ENCODE data around the gene MICAL2.

MICAL2 gene

GRCh38 chr11:12199231-12199948, 89.0 kb downstream of the MICAL2 start:
- Histone ChIP-seq H3K27me3 (ENCODE audit: control insufficient read depth, insufficient read depth, low read length) (no peaks in the 10 kb centered on the region), H3K9ac (ENCODE audit: low read length) (no peak overlapping the region), H3K4me3 (ENCODE audit: low read length) (no peak overlapping the region), H3K36me3 (ENCODE audit: control insufficient read depth, insufficient read depth, low read length) (no peaks in the 10 kb centered on the region), H3K9me3 (ENCODE audit: control insufficient read depth, low read length) (no peaks in the 10 kb centered on the region), H3K4me1 (ENCODE audit: control insufficient read depth, insufficient read depth, low read length) (peaks cover 22% of the 10 kb centered on the region)

DNA sequence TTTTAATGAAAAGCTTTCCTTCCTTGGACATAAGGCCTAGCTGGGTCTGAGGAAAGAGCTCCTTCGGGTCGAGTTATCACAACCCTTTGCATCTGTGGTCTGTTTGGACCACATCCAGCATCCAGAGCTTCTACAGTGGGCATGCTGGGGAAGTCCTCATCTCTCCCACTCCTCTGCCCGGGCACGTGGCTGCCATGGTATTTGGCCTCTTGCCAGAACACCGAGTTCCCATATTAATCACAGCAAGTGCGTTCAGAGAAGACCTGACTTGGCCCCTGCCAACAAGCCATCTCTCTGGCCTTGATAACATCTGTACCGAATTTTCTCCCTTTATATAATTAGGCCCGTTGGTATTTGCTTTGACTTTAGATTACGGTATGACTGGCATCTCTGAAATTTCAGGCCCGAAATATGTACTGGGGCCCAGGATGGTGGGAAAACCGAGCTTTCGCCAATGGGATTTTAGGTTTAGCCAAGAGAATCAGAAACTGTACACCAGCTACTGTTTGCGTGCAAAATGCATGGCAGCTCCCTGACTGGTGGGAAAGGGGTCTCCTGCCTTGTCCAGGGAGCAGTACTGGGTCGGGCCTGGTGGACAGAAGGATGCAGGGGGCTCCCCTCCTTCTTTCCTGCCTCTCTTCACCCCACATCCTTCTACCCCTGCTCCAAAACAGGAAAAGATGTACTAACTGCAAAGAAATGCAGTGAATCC, 90.0 kb downstream of the MICAL2 start:
- no peaks in the 10 kb centered on the region for H3K36me3 ChIP-seq (ENCODE audit: control insufficient read depth, insufficient read depth, low read length)
- H3K9me3 ChIP-seq (ENCODE audit: control insufficient read depth, low read length): no peaks in the 10 kb centered on the region
- H3K4me3 ChIP-seq (ENCODE audit: low read length): no peak overlapping the region
- peaks cover 22% of the 10 kb centered on the region for H3K4me1 ChIP-seq (ENCODE audit: control insufficient read depth, insufficient read depth, low read length)
- H3K27me3 ChIP-seq (ENCODE audit: control insufficient read depth, insufficient read depth, low read length): no peaks in the 10 kb centered on the region
- no peak overlapping the region for H3K9ac ChIP-seq (ENCODE audit: low read length)

DNA sequence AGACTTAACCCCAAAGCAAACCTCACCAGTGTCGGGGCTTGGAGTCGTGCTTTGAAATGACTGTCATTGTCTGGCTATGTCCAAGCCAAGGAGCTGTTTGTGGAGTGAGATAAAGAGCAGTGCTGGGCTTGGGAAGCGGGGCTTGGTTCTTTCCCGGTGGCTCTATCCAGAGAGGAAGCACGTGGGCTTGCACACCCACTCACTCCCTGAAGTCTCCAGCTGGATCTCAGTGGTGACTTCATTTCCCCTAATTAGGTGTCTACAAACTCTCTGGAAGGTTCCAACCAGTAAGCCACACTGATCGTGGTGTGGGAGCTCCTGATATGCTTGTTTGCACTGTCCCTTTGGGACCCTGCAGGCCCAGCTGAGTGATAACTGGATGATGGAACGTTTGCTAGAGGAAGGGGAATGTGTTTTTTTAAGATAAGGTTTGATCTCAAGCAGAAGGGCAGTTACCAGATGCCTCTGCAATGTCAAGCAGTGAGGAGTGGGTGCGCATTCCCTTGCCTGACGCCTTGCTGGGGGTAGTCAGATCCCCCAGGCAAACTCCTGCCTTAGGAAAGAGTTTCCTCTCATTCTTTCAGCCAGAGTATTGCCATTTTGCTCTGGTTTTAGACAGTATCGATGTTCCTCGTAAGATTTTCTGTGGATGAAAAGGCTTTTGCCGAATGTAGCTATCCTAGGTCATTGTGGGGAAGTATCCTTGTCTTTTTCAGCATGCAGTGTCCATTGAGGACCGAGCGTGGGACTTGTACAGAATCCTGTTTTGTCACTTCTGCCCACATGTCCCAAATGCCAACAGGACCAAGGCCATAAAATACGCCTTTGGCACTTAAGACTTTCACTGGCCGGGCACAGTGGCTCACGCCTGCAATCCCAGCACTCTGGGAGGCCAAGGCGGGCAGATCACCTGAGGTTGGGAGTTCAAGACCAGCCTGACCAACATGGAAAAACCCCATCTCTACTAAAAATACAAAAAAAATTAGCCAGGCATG, 90.9 kb downstream of the MICAL2 start:
- no peaks in the 10 kb centered on the region for H3K36me3 ChIP-seq (ENCODE audit: control insufficient read depth, insufficient read depth, low read length)
- H3K4me3 ChIP-seq (ENCODE audit: low read length): no peak overlapping the region
- H3K9me3 ChIP-seq (ENCODE audit: control insufficient read depth, low read length): no peaks in the 10 kb centered on the region
- H3K4me1 ChIP-seq (ENCODE audit: control insufficient read depth, insufficient read depth, low read length): peaks cover 22% of the 10 kb centered on the region
- H3K27me3 ChIP-seq (ENCODE audit: control insufficient read depth, insufficient read depth, low read length): no peaks in the 10 kb centered on the region
- H3K9ac ChIP-seq (ENCODE audit: low read length): no peak overlapping the region

DNA sequence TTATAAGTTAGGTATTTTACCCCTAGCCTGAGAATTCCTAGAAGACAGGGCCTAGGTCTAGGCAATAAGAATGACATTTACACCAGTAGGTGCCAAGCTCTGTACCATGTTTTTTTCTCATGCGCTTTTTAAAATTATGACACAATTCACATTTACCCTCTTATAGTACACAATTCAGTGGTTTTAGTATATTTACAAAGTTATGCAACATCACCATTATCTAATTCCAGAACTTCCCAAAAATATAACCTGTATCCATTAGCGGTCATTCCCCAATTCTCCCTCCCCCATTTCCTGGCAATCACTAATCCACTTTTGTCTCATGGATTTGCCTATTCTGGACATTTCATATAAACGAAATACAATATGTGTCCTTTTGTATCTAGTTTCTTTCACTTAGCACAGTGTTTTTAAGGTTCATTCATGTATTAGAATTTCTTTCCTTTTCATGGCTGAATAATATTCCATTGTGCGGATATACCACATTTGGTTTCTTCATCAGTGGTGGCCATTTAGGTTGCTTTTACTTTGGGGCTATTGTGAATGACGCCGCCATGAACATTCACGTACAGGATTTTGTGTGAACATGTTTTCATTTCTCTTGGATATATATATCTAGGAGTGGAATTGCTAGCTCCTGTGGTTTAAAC, 92.4 kb downstream of the MICAL2 start:
- Histone ChIP-seq H3K36me3 (ENCODE audit: control insufficient read depth, insufficient read depth, low read length) (no peaks in the 10 kb centered on the region), H3K27me3 (ENCODE audit: control insufficient read depth, insufficient read depth, low read length) (no peaks in the 10 kb centered on the region)

GRCh38 chr11:12204506-12204905, 94.1 kb downstream of the MICAL2 start:
- H3K4me1 ChIP-seq (ENCODE audit: control insufficient read depth, insufficient read depth, low read length): peaks cover 15% of the 10 kb centered on the region
- no peaks in the 10 kb centered on the region for H3K27me3 ChIP-seq (ENCODE audit: control insufficient read depth, insufficient read depth, low read length)
- no peaks in the 10 kb centered on the region for H3K36me3 ChIP-seq (ENCODE audit: control insufficient read depth, insufficient read depth, low read length)
- H3K9me3 ChIP-seq (ENCODE audit: control insufficient read depth, low read length): no peaks in the 10 kb centered on the region
- no peak overlapping the region for H3K4me3 ChIP-seq (ENCODE audit: low read length)
- no peak overlapping the region for H3K9ac ChIP-seq (ENCODE audit: low read length)

More for the DNA sequence above, 92.4 kb downstream of the MICAL2 start:
- no peak overlapping the region for H3K4me3 ChIP-seq (ENCODE audit: low read length)
- no peaks in the 10 kb centered on the region for H3K9me3 ChIP-seq (ENCODE audit: control insufficient read depth, low read length)
- peaks cover 22% of the 10 kb centered on the region for H3K4me1 ChIP-seq (ENCODE audit: control insufficient read depth, insufficient read depth, low read length)
- H3K9ac ChIP-seq (ENCODE audit: low read length): no peak overlapping the region

GRCh38 chr11:12205330-12205729, 94.9 kb downstream of the MICAL2 start:
- no peak overlapping the region for H3K4me3 ChIP-seq (ENCODE audit: low read length)
- no peak overlapping the region for H3K9ac ChIP-seq (ENCODE audit: low read length)
- no peaks in the 10 kb centered on the region for H3K27me3 ChIP-seq (ENCODE audit: control insufficient read depth, insufficient read depth, low read length)
- no peaks in the 10 kb centered on the region for H3K9me3 ChIP-seq (ENCODE audit: control insufficient read depth, low read length)
- H3K36me3 ChIP-seq (ENCODE audit: control insufficient read depth, insufficient read depth, low read length): peaks cover 1% of the 10 kb centered on the region
- H3K4me1 ChIP-seq (ENCODE audit: control insufficient read depth, insufficient read depth, low read length): peaks cover 9% of the 10 kb centered on the region

DNA sequence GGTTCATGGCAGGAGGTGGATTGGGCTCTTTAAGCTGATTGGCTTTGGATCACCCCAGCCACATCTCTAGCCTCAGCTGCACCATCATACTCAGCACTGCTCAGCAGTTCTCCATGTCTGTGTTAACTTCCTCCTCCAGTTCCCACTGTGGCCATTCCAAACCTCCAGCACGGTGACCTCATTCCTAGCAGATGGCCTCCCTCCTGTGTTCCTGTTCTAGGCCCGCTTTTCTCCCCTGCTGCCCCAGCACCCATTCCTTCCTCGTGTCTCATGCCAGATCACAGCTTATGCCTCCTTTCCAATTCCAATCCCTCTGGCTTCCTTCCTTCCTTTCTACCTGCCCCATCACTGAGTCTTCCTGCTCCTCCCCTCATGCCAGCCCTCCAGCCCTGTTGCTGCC, 96.1 kb downstream of the MICAL2 start:
- no peaks in the 10 kb centered on the region for H3K9me3 ChIP-seq (ENCODE audit: control insufficient read depth, low read length)
- H3K9ac ChIP-seq (ENCODE audit: low read length): no peak overlapping the region
- no peaks in the 10 kb centered on the region for H3K27me3 ChIP-seq (ENCODE audit: control insufficient read depth, insufficient read depth, low read length)
- H3K4me1 ChIP-seq (ENCODE audit: control insufficient read depth, insufficient read depth, low read length): no peaks in the 10 kb centered on the region
- H3K4me3 ChIP-seq (ENCODE audit: low read length): no peak overlapping the region
- peaks cover 3% of the 10 kb centered on the region for H3K36me3 ChIP-seq (ENCODE audit: control insufficient read depth, insufficient read depth, low read length)

DNA sequence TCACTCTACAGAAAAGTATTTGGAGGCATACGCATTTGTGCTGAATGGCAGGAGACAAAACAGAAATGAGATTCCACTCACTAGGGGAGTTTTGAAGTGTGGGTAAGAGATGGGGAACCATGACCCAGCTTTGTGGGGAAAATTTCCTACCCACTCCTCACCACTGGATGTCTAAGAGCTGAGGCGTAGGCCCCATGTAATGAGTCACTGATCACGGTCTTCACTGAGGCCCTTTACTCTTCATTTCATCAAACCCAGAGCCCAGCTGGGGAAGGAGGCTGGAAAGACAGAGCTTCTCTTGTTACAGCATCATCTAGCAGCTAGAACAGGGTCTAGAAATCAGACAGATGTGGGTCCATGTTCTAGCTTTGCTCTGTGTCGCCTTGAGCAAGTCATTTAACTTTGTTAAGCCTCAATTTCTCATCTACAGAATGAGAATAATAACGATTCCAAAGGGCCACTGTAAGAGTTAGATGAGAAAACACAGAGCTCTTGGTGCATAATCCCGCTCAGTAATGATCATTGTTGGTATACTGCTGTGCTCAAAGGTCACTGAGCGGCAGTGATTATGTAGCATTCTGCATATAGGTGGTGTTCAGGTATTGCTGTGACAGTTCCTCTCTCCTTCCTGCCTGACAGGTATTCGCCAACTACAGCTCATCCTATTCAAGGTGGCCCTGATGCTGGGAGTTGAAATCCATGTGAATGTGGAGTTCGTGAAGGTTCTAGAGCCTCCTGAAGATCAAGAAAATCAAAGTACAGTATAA, 97.2 kb downstream of the MICAL2 start:
- no peaks in the 10 kb centered on the region for H3K27me3 ChIP-seq (ENCODE audit: control insufficient read depth, insufficient read depth, low read length)
- H3K36me3 ChIP-seq (ENCODE audit: control insufficient read depth, insufficient read depth, low read length): peaks cover 3% of the 10 kb centered on the region
- no peak overlapping the region for H3K4me3 ChIP-seq (ENCODE audit: low read length)
- H3K4me1 ChIP-seq (ENCODE audit: control insufficient read depth, insufficient read depth, low read length): no peaks in the 10 kb centered on the region
- H3K9me3 ChIP-seq (ENCODE audit: control insufficient read depth, low read length): no peaks in the 10 kb centered on the region
- no peak overlapping the region for H3K9ac ChIP-seq (ENCODE audit: low read length)

DNA sequence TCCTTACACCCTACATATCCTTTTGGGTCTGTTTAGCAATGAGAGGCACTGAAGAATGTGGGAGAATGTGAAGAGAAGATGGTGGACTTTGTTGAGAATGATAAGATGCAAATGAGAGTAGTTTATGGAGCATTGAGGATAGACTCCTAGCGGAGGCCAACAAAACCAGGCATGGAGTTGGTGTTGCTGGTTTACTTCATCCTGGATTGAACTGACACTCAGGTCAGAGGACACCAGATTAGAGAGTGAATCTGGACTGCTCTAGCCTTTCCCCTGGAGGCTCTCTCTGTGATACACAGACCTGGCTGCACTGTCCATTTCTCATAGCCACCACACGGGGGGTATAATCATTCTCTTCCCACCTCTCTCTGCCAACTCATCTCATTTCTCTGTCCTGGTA, 98.7 kb downstream of the MICAL2 start:
- no peaks in the 10 kb centered on the region for H3K9me3 ChIP-seq (ENCODE audit: control insufficient read depth, low read length)
- H3K9ac ChIP-seq (ENCODE audit: low read length): no peak overlapping the region
- H3K4me1 ChIP-seq (ENCODE audit: control insufficient read depth, insufficient read depth, low read length): no peaks in the 10 kb centered on the region
- peaks cover 4% of the 10 kb centered on the region for H3K36me3 ChIP-seq (ENCODE audit: control insufficient read depth, insufficient read depth, low read length)
- H3K27me3 ChIP-seq (ENCODE audit: control insufficient read depth, insufficient read depth, low read length): no peaks in the 10 kb centered on the region
- no peak overlapping the region for H3K4me3 ChIP-seq (ENCODE audit: low read length)

DNA sequence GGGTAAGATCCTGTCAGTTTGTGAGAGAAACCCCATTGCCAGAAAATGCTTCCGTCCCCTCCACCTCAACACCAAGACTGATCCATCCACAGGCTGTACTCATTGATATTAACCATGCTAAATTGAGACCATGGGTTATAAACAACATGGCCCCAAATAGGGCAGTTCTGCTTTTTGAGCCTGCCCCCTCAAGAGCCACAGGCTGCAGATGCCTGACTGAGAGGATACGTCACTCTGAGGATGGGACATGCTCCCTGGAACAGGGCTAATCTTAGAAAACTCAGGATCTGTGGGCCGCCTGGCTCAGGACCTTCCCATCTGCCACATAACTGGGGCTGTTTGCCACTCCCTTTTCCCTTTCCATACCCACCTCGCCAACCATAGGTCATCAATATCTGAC, 99.8 kb downstream of the MICAL2 start:
- peaks cover 7% of the 10 kb centered on the region for H3K36me3 ChIP-seq (ENCODE audit: control insufficient read depth, insufficient read depth, low read length)
- no peaks in the 10 kb centered on the region for H3K9me3 ChIP-seq (ENCODE audit: control insufficient read depth, low read length)

More for the DNA sequence above, 99.8 kb downstream of the MICAL2 start:
- Histone ChIP-seq H3K9ac (ENCODE audit: low read length) (no peak overlapping the region), H3K4me3 (ENCODE audit: low read length) (no peak overlapping the region), H3K27me3 (ENCODE audit: control insufficient read depth, insufficient read depth, low read length) (no peaks in the 10 kb centered on the region), H3K4me1 (ENCODE audit: control insufficient read depth, insufficient read depth, low read length) (peaks cover 6% of the 10 kb centered on the region)
